ENCODE data around the gene PLEKHA7. TPM values are rescaled to one million over a fixed set of nuclear protein-coding genes. Genes with fewer than 3 reads are reported as not detected.
A peak's percentile ranks its signal among the peaks of the same experiment; 100 is the strongest.

Gene PLEKHA7
- total RNA-seq, 1 experiment from 2014 or later = 57.6 TPM

- peak overlapping the region; percentile 48 for H3K27ac Mint-ChIP-seq (ENCODE audit: unreplicated experiment)
- Histone ChIP-seq H3K4me1 (peaks cover 25% of the 10 kb centered on the region), H3K9me3 (no peaks in the 10 kb centered on the region), H3K27me3 (replicated peaks; ENCODE audit: control insufficient read depth, insufficient read depth, low read length) (no peaks in the 10 kb centered on the region), H3K4me3 (ENCODE audit: low read depth, low read length) (no peak overlapping the region), H3K36me3 (ENCODE audit: control insufficient read depth, insufficient read depth, low read length) (no peaks in the 10 kb centered on the region)
- no peak for TF ChIP-seq CTCF (IDR thresholded peaks at IDR 0.05; ENCODE audit: insufficient read depth in 1 of 2, low read depth in 1 of 2, low read length in 1 of 2, severe bottlenecking in 1 of 2, unreplicated experiment in 1 of 2)
- DNase-seq = peak; percentile 65 to 67
- BruUV-seq (replicated peaks) = no TSS peak
- H3K27me3 Mint-ChIP-seq (ENCODE audit: insufficient read depth, unreplicated experiment) = no peaks in the 10 kb centered on the region
- intact Hi-C loops (cut with micrococcal nuclease; ENCODE audit: unreplicated experiment) = loop anchor here (5.0 kb wide), 1 partner anchor 40 kb away; no protein-coding TSS in a partner anchor
- ChIA-PET CTCF (interaction anchor here (0.6 kb wide), 1 partner anchor 25 kb away, joined by 3 read pairs; no protein-coding TSS in a partner anchor), POLR2A (no interaction called here)
- H3K4me1 Mint-ChIP-seq (ENCODE audit: low read depth, unreplicated experiment) = peaks cover 21% of the 10 kb centered on the region
- no peaks in the 10 kb centered on the region for H3K9me3 Mint-ChIP-seq (ENCODE audit: unreplicated experiment)
- peaks cover 15% of the 10 kb centered on the region for H3K36me3 Mint-ChIP-seq (ENCODE audit: insufficient read depth, unreplicated experiment)
- peak overlapping the region; percentile 52 for H3K4me3 Mint-ChIP-seq (ENCODE audit: unreplicated experiment)
Measured at GRCh38 chr11:16987205-16987568, 27.0 kb downstream of the PLEKHA7 start.

- POLR2A ChIA-PET = no interaction called here
Measured at GRCh38 chr11:16986434-16987204, 27.6 kb downstream of the PLEKHA7 start.

GRCh38 chr11:16985297-16985696 is 28.9 kb downstream of the PLEKHA7 start:
- POLR2A ChIA-PET = interaction anchor here (0.6 kb wide), 1 partner anchor 8 kb away, joined by 3 read pairs; no protein-coding TSS in a partner anchor
- Histone ChIP-seq H3K36me3 (ENCODE audit: control insufficient read depth, insufficient read depth, low read length) (no peaks in the 10 kb centered on the region), H3K27me3 (replicated peaks; ENCODE audit: control insufficient read depth, insufficient read depth, low read length) (no peaks in the 10 kb centered on the region), H3K4me1 (peaks cover 25% of the 10 kb centered on the region), H3K9me3 (no peaks in the 10 kb centered on the region), H3K4me3 (ENCODE audit: low read depth, low read length) (no peak overlapping the region)
- Mint-ChIP-seq H3K4me3 (ENCODE audit: unreplicated experiment) (no peak overlapping the region), H3K27ac (ENCODE audit: unreplicated experiment) (no peak overlapping the region), H3K36me3 (ENCODE audit: insufficient read depth, unreplicated experiment) (peaks cover 9% of the 10 kb centered on the region), H3K9me3 (ENCODE audit: unreplicated experiment) (no peaks in the 10 kb centered on the region), H3K4me1 (ENCODE audit: low read depth, unreplicated experiment) (peaks cover 21% of the 10 kb centered on the region), H3K27me3 (ENCODE audit: insufficient read depth, unreplicated experiment) (no peaks in the 10 kb centered on the region)
- no peak for TF ChIP-seq CTCF (IDR thresholded peaks at IDR 0.05; ENCODE audit: insufficient read depth in 1 of 2, low read depth in 1 of 2, low read length in 1 of 2, severe bottlenecking in 1 of 2, unreplicated experiment in 1 of 2)
- DNase-seq = no peak
- no TSS peak for BruUV-seq (replicated peaks)
- intact Hi-C loops (cut with micrococcal nuclease; ENCODE audit: unreplicated experiment) = loop anchor here (5.0 kb wide), 1 partner anchor 38 kb away; no protein-coding TSS in a partner anchor
- CTCF ChIA-PET = no interaction called here

More at GRCh38 chr11:16986434-16987204, 27.6 kb downstream of the PLEKHA7 start:
- Histone ChIP-seq H3K36me3 (ENCODE audit: control insufficient read depth, insufficient read depth, low read length) (no peaks in the 10 kb centered on the region), H3K4me1 (peaks cover 25% of the 10 kb centered on the region), H3K9me3 (no peaks in the 10 kb centered on the region), H3K4me3 (ENCODE audit: low read depth, low read length) (no peak overlapping the region), H3K27me3 (replicated peaks; ENCODE audit: control insufficient read depth, insufficient read depth, low read length) (no peaks in the 10 kb centered on the region)
- intact Hi-C loops (cut with micrococcal nuclease; ENCODE audit: unreplicated experiment) = loop anchor here (5.0 kb wide), 1 partner anchor 39 kb away; no protein-coding TSS in a partner anchor
- CTCF ChIA-PET = no interaction called here
- peaks cover 21% of the 10 kb centered on the region for H3K4me1 Mint-ChIP-seq (ENCODE audit: low read depth, unreplicated experiment)
- peaks cover 15% of the 10 kb centered on the region for H3K36me3 Mint-ChIP-seq (ENCODE audit: insufficient read depth, unreplicated experiment)
- BruUV-seq (replicated peaks) = no TSS peak
- H3K27ac Mint-ChIP-seq (ENCODE audit: unreplicated experiment) = no peak overlapping the region
- no peaks in the 10 kb centered on the region for H3K9me3 Mint-ChIP-seq (ENCODE audit: unreplicated experiment)
- no peak overlapping the region for H3K4me3 Mint-ChIP-seq (ENCODE audit: unreplicated experiment)
- H3K27me3 Mint-ChIP-seq (ENCODE audit: insufficient read depth, unreplicated experiment) = no peaks in the 10 kb centered on the region
- TF ChIP-seq CTCF (IDR thresholded peaks at IDR 0.05; ENCODE audit: insufficient read depth in 1 of 2, low read depth in 1 of 2, low read length in 1 of 2, severe bottlenecking in 1 of 2, unreplicated experiment in 1 of 2) = no peak
- no peak for DNase-seq

All from Caco-2 (cell line).